Measurements from ENCODE around the gene MBNL2.

MBNL2 gene

DNA sequence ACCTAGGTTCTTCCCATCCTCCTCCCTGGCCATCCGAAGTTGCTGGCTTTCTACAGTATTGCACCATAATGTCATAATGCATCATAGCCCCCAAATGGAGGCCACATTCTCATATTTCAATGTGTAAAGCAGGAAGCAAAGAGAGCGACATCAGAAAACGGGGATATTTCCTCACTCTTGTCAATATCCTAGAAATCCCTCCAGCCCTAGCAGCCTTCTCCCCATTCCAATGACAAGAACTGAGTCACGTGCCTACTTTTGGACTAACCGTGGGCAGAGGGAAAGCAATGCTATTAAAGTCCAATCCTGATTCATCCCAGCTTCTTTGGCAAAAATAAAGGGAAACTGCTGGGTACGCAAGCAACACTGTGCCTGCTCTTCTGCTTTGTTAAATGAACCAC lies 207.5 kb downstream of the MBNL2 start:
- DNase-seq, result no peak

GRCh38 chr13:97430296-97430695 lies 208.2 kb downstream of the MBNL2 start:
- DNase-seq, result no peak

GRCh38 chr13:97431171-97431764 lies 209.1 kb downstream of the MBNL2 start:
- DNase-seq, result no peak

- DNase-seq, result no peak
These were observed 210.2 kb downstream of the MBNL2 start for GRCh38 chr13:97432232-97432916.

GRCh38 chr13:97432917-97433726 lies 211.0 kb downstream of the MBNL2 start:
- peak; percentile 100 for DNase-seq

DNA sequence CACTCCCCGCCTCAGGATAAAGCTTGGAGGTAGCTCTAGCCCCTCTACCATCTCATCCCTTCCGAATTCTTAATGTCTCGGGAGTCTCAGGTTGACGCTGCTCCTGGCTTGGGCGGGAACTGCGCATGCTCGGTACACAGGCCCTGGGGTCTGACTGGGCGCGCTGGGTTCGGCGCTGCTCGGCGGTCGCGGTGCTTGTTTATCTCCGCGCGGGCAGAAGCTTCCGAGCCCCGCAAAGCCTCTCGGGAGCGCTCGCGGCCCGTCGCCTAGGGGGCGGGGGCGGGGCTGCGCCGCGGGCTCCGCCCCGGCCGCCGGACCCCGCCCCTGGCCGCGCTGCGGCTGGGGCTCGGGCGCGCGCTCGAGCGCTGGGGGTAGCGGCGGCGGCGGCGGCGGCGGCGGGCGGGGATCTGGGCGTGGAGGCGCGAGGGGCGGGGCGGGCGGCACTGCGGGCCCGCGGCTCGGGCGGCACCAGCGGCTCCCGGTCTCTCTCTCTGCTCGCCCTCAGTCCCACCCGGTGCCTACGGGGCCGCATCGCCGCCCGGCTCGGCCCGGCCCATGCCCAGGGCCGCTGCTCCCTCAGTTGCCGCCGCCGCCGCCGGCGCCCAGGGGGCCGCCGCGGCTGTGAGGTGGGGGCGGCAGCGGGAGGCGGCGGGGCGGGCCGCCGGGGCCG lies 211.7 kb downstream of the MBNL2 start, which contains the start of gene RAP2A:
TSS of gene RAP2A (plus strand) at position 443 of the 670 bp plus-strand sequence. CDS start 302 bp downstream, outside the sequence.
- peak; percentile 92 for DNase-seq

- peak; percentile 46 for DNase-seq
These were observed 212.5 kb downstream of the MBNL2 start for GRCh38 chr13:97434397-97435201.

DNA sequence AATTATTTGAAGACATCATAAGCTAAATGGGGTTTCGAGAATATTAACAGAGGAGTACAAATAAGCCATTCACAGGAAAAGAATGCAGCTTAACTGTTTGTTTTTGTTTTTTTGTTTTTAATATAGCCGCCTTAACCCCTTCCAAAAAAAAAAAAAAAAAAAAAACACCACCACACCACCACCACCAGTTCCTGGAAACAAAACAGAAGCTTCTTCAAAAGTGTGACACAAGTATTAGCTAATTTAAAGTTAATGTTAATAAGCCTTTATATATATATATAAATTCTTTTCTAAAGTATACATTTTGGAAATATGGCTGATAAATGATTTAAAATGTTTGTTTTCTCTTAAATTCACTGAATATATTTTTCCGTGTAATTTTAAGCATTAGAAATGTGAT lies 213.2 kb downstream of the MBNL2 start:
- no peak for DNase-seq

DNA sequence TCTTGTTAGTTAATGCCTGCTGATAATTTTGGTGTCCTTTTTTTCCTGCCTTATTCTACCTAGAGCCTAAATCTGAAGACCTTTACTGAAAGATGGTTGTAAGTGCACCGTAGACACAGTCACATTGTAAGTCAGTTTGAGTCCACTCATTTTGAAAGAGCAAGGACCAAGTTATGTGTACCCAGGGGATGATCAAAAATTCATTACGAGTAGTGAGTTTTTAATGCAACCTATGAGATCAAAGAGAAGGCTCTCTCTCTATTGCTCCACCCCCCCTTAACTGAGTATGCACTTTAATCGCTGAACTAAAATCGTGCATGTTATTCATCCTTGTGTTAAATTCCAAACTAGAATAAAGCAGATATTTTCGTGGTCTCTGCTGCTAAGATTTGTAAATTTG lies 213.7 kb downstream of the MBNL2 start:
- DNase-seq, result no peak

DNA sequence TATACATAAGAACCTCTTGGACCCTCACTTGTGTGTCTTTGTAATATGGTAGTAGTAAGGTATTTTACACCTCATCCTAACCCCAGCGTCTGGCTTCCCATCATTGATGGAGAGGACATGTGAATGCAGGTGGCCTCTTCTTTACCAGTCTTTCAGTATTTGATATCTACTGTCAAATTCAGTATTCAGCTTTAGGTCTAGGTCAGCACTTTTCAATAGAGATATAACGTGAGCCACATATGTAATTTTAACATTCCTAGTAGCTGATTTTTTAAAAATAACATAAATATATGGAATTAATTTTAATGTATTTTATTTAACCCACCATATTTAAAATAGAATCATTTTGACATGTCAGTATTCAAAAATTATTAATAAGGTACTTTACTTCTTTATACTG lies 214.7 kb downstream of the MBNL2 start:
- DNase-seq, result no peak

GRCh38 chr13:97437729-97438128 lies 215.6 kb downstream of the MBNL2 start:
- no peak for DNase-seq

- DNase-seq, result no peak
These were observed 216.9 kb downstream of the MBNL2 start for GRCh38 chr13:97438856-97439595.

DNA sequence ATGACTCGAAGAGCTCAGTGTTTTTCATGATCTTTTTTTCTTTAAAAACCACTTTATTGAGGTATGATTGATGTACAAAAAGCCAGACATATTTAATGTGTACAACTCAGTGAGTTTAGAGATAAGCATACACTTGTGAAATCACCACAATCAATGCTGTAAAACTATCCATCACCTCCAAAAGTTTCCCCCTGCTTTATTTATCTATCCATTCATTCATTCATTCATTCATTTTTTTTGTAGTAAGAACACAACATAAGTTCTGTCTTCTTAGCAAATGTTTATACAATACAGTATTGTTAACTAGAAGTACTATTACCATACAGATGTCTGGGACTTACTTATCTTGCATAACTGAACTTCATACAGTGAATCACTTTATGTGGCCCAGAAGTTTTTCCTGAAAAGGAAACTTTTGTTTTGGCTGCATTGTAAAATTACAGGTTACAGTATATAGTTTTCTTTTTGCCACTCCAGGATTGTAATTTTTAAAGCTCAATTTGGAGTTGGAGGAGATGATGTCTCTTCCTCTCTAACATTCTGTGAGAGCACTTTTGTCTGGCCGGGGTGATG lies 218.6 kb downstream of the MBNL2 start:
- no peak for DNase-seq

DNA sequence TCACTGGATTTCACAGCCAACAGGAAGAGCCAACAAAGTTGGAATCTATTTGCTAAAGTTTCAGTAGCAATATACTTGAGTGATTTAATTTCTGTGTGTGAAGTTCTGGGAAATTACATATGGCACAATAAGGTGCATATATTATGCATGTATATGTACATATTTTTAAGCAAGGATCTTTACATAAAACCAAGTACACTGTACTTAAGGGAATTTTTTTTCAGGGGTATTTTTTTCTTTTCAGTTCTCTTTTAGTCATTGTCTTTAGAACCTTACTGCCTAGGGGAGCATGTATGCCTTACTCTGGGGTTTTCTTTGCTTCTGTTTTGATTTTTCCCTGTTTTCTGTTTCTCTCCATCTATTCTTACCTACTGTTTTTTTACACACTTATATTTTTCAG lies 219.2 kb downstream of the MBNL2 start:
- DNase-seq, result no peak

Measured in NCI-H2171 treated with DMSO at 0.1 percent for 48 hours (cell line).